Transverse colon (tissue), 4 donors: ENCODE results near the gene ELF3. TPM values are rescaled to one million over a fixed set of nuclear protein-coding genes. Genes with fewer than 3 reads are reported as not detected.

Experiments
- DNase-seq: peaks from one replicate; pipeline ENCODE4 v3.0.0-alpha.2; 2019
- H3K27ac ChIP-seq, 4 donors: fragments of 200-600 bp; sonication (generic); 2 replicates each; pipeline ENCODE4 v1.5.1; 2016 to 2018; ENCODE audit warnings: inconsistent platforms in 4 of 4
- H3K27me3 ChIP-seq: fragments of 200-600 bp; sonication (generic); 2 replicates; pipeline ENCODE4 v1.5.1; 2017; ENCODE audit warnings: inconsistent platforms
- H3K36me3 ChIP-seq, 4 donors: fragments of 200-600 bp; sonication (generic); 2 replicates each; pipeline ENCODE4 v1.5.1; 2017 to 2019; ENCODE audit warnings: inconsistent platforms in 4 of 4
- H3K4me1 ChIP-seq, 4 donors: fragments of 200-600 bp; sonication (generic); 2 replicates each; pipeline ENCODE4 v1.5.1; 2017 to 2020; ENCODE audit warnings: inconsistent platforms in 4 of 4
- H3K4me3 ChIP-seq, 4 donors: fragments of 200-600 bp; sonication (generic); 1 replicate in 1 of 4; 2 replicates in 3 of 4; pipeline versions ENCODE4 v1.5.1 to v1.6.1; 2017 to 2019; ENCODE audit warnings: inconsistent platforms in 4 of 4
- H3K9me3 ChIP-seq, 2 donors: fragments of 200-600 bp; sonication (generic); 2 replicates each; pipeline ENCODE4 v1.5.1; 2017 to 2019; ENCODE audit warnings: inconsistent platforms in 2 of 2
- EP300 ChIP-seq: sonication (generic); formaldehyde crosslinking; IDR thresholded peaks from one replicate; pipeline ENCODE4 v1.6.1; 2017; ENCODE audit warnings: antibody characterized with exemption, low read depth
- POLR2A ChIP-seq: fragments of 450-650 bp; IDR thresholded peaks from one replicate; pipeline ENCODE4 v1.6.1; 2016; ENCODE audit warnings: antibody characterized with exemption, mild to moderate bottlenecking, moderate library complexity
- POLR2AphosphoS5 ChIP-seq, 3 donors: sonication (generic); formaldehyde crosslinking; IDR thresholded peaks; one replicate each; pipeline ENCODE4 v1.6.1; 2016; ENCODE audit warnings: antibody characterized with exemption in 3 of 3
- WGBS, 2 donors: methylation state at CpG; one replicate each; pipeline ENCODE4 v1.1.5; 2018; ENCODE audit warnings: low coverage in 1 of 2; 5-methylcytosine and 5-hydroxymethylcytosine counted together
- in situ Hi-C, 4 donors: fragments of 200-750 bp; cut with MboI; loops; one replicate each; pipeline versions ENCODE4 v1.15.0 to v1.15.1; 2017; ENCODE audit warnings: low sequenced_read_pairs in 3 of 4, low pct_ligation_motif_present in 1 of 4, low pct_unique_long_range_greater_than_20kb in 1 of 4
- intact Hi-C: fragments of 100-400 bp; cut with DNase I; formaldehyde crosslinking; loops from one replicate; pipeline ENCODE4 v1.15.1; 2023; ENCODE audit warnings: low total_unique reads
- total RNA-seq, 4 donors: library from RNA; depleted of rRNA; stranded (reverse); fragments of >200 nt; gene quantifications; one replicate each; pipeline ENCODE4 v1.1.0, GENCODE V29; 2016
- TF ChIP-seq, protein P1 (sequence below), 5 experiments: fragments of 200-600 bp in 3 of 5; fragments of 450-650 bp in 2 of 5; sonication (generic) in 3 of 5; IDR thresholded peaks; 1 replicate in 2 of 5; 2 replicates in 3 of 5; pipeline ENCODE4 v1.5.1; 2016 to 2017; ENCODE audit warnings: antibody characterized with exemption in 5 of 5, inconsistent platforms in 3 of 5, mild to moderate bottlenecking in 2 of 5, moderate library complexity in 1 of 5

Gene ELF3
- total RNA-seq, 4 donors from 2014 or later: 581 to 1,486 (median 902) TPM

DNA sequence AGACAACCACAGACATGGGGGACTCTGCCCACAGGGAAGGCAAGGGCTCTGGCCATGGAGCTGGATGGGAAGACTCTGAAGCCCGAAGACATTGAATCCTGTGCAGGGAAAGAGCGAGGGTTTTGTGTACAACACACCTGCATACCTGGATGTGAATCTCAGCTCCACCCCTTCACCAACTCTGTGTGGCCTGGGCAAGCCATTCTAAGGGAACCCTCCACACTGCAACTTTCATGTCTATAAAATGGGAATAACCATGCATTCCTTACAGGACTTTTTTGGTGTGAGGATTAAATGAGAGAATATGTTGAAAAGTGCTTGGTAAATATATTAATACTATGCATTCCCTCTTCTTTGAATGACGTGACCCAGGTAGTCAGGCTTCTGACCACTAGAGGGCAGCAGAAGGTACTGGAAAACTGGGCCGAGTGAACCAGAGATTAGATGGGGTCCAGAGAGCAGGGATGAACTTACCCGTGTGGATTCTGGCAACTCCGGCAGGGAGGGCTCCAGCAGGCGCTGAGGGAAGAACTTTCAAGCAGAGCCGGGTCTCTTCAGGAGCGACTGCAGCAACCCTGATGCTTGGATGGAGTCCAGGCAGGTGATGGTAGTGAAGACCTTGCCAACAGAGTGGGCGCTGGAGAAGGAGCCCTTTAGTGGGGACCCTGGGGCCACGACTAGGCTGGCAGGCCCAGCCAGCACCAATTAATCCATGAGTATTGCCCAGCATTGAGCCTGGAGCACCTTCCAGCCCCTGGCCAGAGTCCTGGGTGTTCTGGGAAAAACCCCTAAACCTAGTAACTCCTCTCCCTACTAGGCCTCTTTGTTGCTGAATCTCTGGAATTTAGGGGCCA lies 834 bp upstream of the ELF3 start:
- intact Hi-C loops: loop anchor here (5.0 kb wide), 1 partner anchor 123 kb away; no protein-coding TSS in a partner anchor
- WGBS, 2 donors: 0 to 16% methylated on average over 1 to 11 of the region's 11 CpGs
- DNase-seq: peak; percentile 86
- TF ChIP-seq EP300 (no peak), POLR2AphosphoS5 (IDR thresholded peaks at IDR 0.05) (peak; percentile 10 to 58 (median 16))
- TF ChIP-seq, protein P1, sequence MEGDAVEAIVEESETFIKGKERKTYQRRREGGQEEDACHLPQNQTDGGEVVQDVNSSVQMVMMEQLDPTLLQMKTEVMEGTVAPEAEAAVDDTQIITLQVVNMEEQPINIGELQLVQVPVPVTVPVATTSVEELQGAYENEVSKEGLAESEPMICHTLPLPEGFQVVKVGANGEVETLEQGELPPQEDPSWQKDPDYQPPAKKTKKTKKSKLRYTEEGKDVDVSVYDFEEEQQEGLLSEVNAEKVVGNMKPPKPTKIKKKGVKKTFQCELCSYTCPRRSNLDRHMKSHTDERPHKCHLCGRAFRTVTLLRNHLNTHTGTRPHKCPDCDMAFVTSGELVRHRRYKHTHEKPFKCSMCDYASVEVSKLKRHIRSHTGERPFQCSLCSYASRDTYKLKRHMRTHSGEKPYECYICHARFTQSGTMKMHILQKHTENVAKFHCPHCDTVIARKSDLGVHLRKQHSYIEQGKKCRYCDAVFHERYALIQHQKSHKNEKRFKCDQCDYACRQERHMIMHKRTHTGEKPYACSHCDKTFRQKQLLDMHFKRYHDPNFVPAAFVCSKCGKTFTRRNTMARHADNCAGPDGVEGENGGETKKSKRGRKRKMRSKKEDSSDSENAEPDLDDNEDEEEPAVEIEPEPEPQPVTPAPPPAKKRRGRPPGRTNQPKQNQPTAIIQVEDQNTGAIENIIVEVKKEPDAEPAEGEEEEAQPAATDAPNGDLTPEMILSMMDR (IDR thresholded peaks at IDR 0.05): peak; percentile 83 to 98 (median 90)
- H3K9me3 ChIP-seq: no peaks in the 10 kb centered on the region
- in situ Hi-C loops: loop anchor here (5.0 to 10.0 kb wide), 2 partner anchors 105 to 113 kb away; partner anchors contain the start of gene GPR37L1 (in 1 of the 4)
- H3K4me1 ChIP-seq: peaks cover 0 to 34% (median 24%) of the 10 kb centered on the region in 4 donors
- H3K27ac ChIP-seq: peak overlapping the region; percentile 86 to 94 (median 92)
- peak overlapping the region in 3 of 4 donors; percentile 1 to 56 (median 38) for H3K4me3 ChIP-seq
- no peaks in the 10 kb centered on the region for H3K27me3 ChIP-seq
- H3K36me3 ChIP-seq: peaks cover 0 to 17% (median 8%) of the 10 kb centered on the region in 4 donors

DNA sequence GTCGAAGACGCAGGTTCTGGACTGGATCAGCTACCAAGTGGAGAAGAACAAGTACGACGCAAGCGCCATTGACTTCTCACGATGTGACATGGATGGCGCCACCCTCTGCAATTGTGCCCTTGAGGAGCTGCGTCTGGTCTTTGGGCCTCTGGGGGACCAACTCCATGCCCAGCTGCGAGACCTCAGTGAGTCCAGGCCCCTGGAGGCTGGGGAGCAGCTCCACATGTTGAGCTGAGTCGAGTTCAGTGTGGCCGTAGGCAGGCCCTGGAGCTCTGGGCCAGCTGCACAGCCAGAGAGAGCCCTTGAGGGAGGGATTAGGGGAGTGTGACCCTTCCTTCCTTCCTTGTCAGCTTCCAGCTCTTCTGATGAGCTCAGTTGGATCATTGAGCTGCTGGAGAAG lies 1.6 kb downstream of the ELF3 start:
- Histone ChIP-seq H3K36me3 (peaks cover 0 to 24% (median 2%) of the 10 kb centered on the region in 4 donors), H3K4me1 (peaks cover 0 to 33% (median 21%) of the 10 kb centered on the region in 4 donors), H3K27ac (peak overlapping the region; percentile 91 to 94 (median 92)), H3K4me3 (peak overlapping the region; percentile 34 to 72 (median 54)), H3K9me3 (no peaks in the 10 kb centered on the region), H3K27me3 (no peaks in the 10 kb centered on the region)
- DNase-seq: peak; percentile 38
- intact Hi-C loops: no loop called here
- WGBS, 2 donors: 32 to 40% methylated on average over 2 to 9 of the region's 11 CpGs
- in situ Hi-C loops: loop anchor here in 3 of 4 donors (10.0 kb wide), 1 partner anchor 103 kb away; no protein-coding TSS in a partner anchor
- TF ChIP-seq POLR2AphosphoS5 (IDR thresholded peaks at IDR 0.05): peak; percentile 45 to 80 (median 63)
- no peak for TF ChIP-seq EP300
- TF ChIP-seq POLR2A: no peak

DNA sequence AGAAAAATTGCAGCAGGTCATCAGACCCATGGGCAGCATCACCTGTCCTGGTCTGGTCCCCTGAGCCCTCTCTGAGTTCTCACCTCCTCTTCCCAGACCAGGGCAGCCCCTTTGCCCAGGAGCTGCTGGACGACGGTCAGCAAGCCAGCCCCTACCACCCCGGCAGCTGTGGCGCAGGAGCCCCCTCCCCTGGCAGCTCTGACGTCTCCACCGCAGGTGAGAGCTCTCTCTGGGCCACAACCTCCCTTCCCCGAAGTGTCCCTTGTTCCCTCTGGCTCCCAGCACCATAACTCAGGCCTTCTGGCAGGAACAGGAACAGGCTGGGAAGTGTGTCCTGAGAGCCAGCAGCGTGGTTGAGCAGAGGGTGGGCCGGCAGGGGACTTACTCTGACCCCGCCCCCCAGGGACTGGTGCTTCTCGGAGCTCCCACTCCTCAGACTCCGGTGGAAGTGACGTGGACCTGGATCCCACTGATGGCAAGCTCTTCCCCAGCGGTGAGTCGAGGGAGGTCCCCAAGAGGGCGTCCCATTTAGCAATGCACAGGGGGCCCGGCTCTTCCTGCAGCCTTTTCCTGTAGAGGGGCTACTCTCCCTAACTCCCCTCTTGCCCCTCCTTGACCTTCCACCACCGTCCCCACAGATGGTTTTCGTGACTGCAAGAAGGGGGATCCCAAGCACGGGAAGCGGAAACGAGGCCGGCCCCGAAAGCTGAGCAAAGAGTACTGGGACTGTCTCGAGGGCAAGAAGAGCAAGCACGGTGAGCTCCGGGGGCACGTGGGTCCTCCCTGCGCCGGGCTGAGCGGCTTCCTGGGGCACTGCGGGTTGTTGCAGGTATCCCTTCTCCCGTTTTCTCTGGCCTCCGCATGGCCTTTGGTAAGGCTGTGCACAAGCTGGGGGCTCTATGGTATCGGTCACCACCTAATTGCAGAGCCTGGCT lies 2.4 kb downstream of the ELF3 start:
- peak overlapping the region; percentile 34 to 72 (median 54) for H3K4me3 ChIP-seq
- no peaks in the 10 kb centered on the region for H3K9me3 ChIP-seq
- in situ Hi-C loops (loop anchor here in 3 of 4 donors (10.0 kb wide), 1 partner anchor 102 kb away; no protein-coding TSS in a partner anchor), intact Hi-C loops (no loop called here)
- H3K27me3 ChIP-seq: no peaks in the 10 kb centered on the region
- H3K27ac ChIP-seq: peak overlapping the region; percentile 91 to 94 (median 92)
- TF ChIP-seq POLR2AphosphoS5 (IDR thresholded peaks at IDR 0.05) (peak in 2 of 3 donors; percentile 67 to 68), POLR2A (peak; percentile 47), EP300 (no peak)
- TF ChIP-seq, protein P1 (IDR thresholded peaks at IDR 0.05): peak in 1 of 5 experiments; percentile 23
- 62% methylated on average over 35 of the region's 35 CpGs; no CpG with 5 or more reads in 1 of the 2 donors for WGBS, 2 donors
- H3K4me1 ChIP-seq: peaks cover 0 to 24% (median 12%) of the 10 kb centered on the region in 4 donors
- DNase-seq: peak; percentile 60
- H3K36me3 ChIP-seq: peaks cover 0 to 24% (median 2%) of the 10 kb centered on the region in 4 donors

DNA sequence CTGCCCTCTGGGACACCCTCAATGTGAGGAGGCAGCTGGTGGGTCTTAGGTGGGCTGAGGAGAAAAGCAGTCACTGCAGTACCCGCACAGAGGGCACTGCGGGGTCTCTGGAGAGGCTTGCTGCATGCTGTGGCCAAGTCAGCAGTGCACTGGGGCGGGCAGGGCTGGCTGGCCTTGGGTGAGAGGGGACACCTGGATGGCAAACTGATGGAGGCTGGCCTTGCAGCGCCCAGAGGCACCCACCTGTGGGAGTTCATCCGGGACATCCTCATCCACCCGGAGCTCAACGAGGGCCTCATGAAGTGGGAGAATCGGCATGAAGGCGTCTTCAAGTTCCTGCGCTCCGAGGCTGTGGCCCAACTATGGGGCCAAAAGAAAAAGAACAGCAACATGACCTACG lies 3.2 kb downstream of the ELF3 start:
- intact Hi-C loops: no loop called here
- Histone ChIP-seq H3K27me3 (no peaks in the 10 kb centered on the region), H3K4me1 (peaks cover 0 to 20% (median 10%) of the 10 kb centered on the region in 4 donors), H3K9me3 (no peaks in the 10 kb centered on the region), H3K27ac (peak overlapping the region; percentile 91 to 94 (median 92)), H3K36me3 (peaks cover 0 to 24% (median 2%) of the 10 kb centered on the region in 4 donors), H3K4me3 (peak overlapping the region; percentile 34 to 72 (median 54))
- in situ Hi-C loops: loop anchor here in 3 of 4 donors (10.0 kb wide), 1 partner anchor 101 kb away; no protein-coding TSS in a partner anchor
- TF ChIP-seq, protein P1 (IDR thresholded peaks at IDR 0.05): no peak
- peak in 1 of 3 donors; percentile 57 for TF ChIP-seq POLR2AphosphoS5 (IDR thresholded peaks at IDR 0.05)
- WGBS, 2 donors: 58 to 75% methylated on average over 4 to 12 of the region's 12 CpGs
- peak; percentile 46 for DNase-seq
